Gastrocnemius medialis (tissue), 4 donors: ENCODE measurements around the gene FBXL7.

Experiments
- CTCF ChIP-seq, 5 experiments: fragments of 450-650 bp in 3 of 5; fragments of 200-600 bp in 2 of 5; sonication (generic) in 2 of 5; IDR thresholded peaks in 4 of 5; conservative IDR thresholded peaks in 1 of 5; 1 replicate in 4 of 5; 2 replicates in 1 of 5; pipeline ENCODE4 v1.5.1; 2016 to 2019; ENCODE audit warnings: antibody characterized with exemption in 5 of 5, mild to moderate bottlenecking in 3 of 5, moderate library complexity in 3 of 5
- POLR2A ChIP-seq, 2 donors: fragments of 450-650 bp; IDR thresholded peaks; one replicate each; pipeline ENCODE4 v1.6.1; 2017; ENCODE audit warnings: antibody characterized with exemption in 2 of 2, mild to moderate bottlenecking in 2 of 2, moderate library complexity in 2 of 2

- TF ChIP-seq POLR2A (IDR thresholded peaks at IDR 0.05) (no peak), CTCF (IDR thresholded peaks at IDR 0.05 in 4 of 5, conservative IDR thresholded peaks at IDR 0.05 in 1 of 5) (no peak)
Measured at GRCh38 chr5:15707631-15708030, 207.7 kb downstream of the FBXL7 start.
